Measurements from ENCODE around the gene HSD17B12. TPM values are rescaled to one million over a fixed set of nuclear protein-coding genes. Genes with fewer than 3 reads are reported as not detected.

Gene HSD17B12
- total RNA-seq, 1 donor from 2014 or later, result 102 TPM

DNA sequence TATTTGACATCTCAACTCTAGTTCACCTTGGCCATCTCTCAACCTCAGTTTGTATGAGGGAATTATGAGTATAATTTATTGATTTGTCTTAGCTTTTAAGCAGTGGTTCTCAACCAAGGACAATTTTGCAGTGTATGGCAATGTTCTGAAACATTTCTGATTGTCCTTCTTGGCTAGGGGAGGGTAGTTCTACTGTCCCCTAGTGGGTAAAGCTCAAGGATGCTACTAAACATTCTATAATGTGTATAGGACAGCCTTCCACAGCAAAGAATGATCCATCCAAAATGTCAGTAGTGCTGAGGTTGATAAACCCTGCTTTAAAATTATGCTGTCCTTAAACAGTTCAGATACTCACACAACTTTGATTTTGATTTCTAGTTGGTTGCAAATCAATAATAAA lies 122.0 kb downstream of the HSD17B12 start:
- peaks cover under 1% of the 10 kb centered on the region for H4K20me1 ChIP-seq (ENCODE audit: low read depth)
- Mint-ChIP-seq H3K36me3 (peaks cover 31% of the 10 kb centered on the region), H3K27me3 (ENCODE audit: insufficient read depth, low read depth) (no peaks in the 10 kb centered on the region), H3K4me3 (no peak overlapping the region), H3K27ac (no peak overlapping the region), H3K9me3 (peaks cover 3% of the 10 kb centered on the region), H3K4me1 (no peaks in the 10 kb centered on the region)
- DNase-seq (ENCODE audit: low spot score), result no peak
- no peaks in the 10 kb centered on the region for H3K27me3 ChIP-seq
- H3K9me3 ChIP-seq (ENCODE audit: low read depth), result no peaks in the 10 kb centered on the region
- H3K9ac ChIP-seq, result no peak overlapping the region
- no peaks in the 10 kb centered on the region for H3K4me1 ChIP-seq
- no peaks in the 10 kb centered on the region for H3F3A ChIP-seq (ENCODE audit: low read depth)
- no peaks in the 10 kb centered on the region for H3K36me3 ChIP-seq
- no peak overlapping the region for H2AFZ ChIP-seq (replicated peaks)
- H3K4me2 ChIP-seq, result no peak overlapping the region
- no peak overlapping the region for H3K27ac ChIP-seq
- H3K4me3 ChIP-seq, result no peak overlapping the region
- H3K79me2 ChIP-seq (ENCODE audit: low read depth), result no peaks in the 10 kb centered on the region
- TF ChIP-seq CTCF (IDR thresholded peaks at IDR 0.05) (peak; percentile 40), EZH2 (IDR thresholded peaks at IDR 0.05) (no peak), EZH2phosphoT487 (IDR thresholded peaks at IDR 0.05) (no peak)

- TF ChIP-seq CTCF (IDR thresholded peaks at IDR 0.05) (no peak), EZH2 (IDR thresholded peaks at IDR 0.05) (no peak), EZH2phosphoT487 (IDR thresholded peaks at IDR 0.05) (no peak)
- no peak overlapping the region for H3K4me3 Mint-ChIP-seq
- no peaks in the 10 kb centered on the region for H3K4me1 Mint-ChIP-seq
- Histone ChIP-seq H3K4me3 (no peak overlapping the region), H3K79me2 (ENCODE audit: low read depth) (no peaks in the 10 kb centered on the region), H3K4me2 (no peak overlapping the region), H3K4me1 (no peaks in the 10 kb centered on the region), H3K9me3 (ENCODE audit: low read depth) (no peaks in the 10 kb centered on the region), H2AFZ (replicated peaks) (no peak overlapping the region), H4K20me1 (ENCODE audit: low read depth) (no peaks in the 10 kb centered on the region), H3K27me3 (no peaks in the 10 kb centered on the region), H3F3A (ENCODE audit: low read depth) (no peaks in the 10 kb centered on the region), H3K36me3 (no peaks in the 10 kb centered on the region), H3K27ac (no peak overlapping the region), H3K9ac (no peak overlapping the region)
- H3K27me3 Mint-ChIP-seq (ENCODE audit: insufficient read depth, low read depth), result no peaks in the 10 kb centered on the region
- no peak for DNase-seq (ENCODE audit: low spot score)
- no peak overlapping the region for H3K27ac Mint-ChIP-seq
- peaks cover 31% of the 10 kb centered on the region for H3K36me3 Mint-ChIP-seq
- peaks cover 3% of the 10 kb centered on the region for H3K9me3 Mint-ChIP-seq
These were observed 123.2 kb downstream of the HSD17B12 start for GRCh38 chr11:43803766-43804165.

GRCh38 chr11:43806976-43807375 lies 126.4 kb downstream of the HSD17B12 start:
- H3F3A ChIP-seq (ENCODE audit: low read depth), result no peaks in the 10 kb centered on the region
- Mint-ChIP-seq H3K36me3 (peaks cover 22% of the 10 kb centered on the region), H3K27me3 (ENCODE audit: insufficient read depth, low read depth) (no peaks in the 10 kb centered on the region), H3K4me1 (no peaks in the 10 kb centered on the region), H3K27ac (no peak overlapping the region), H3K9me3 (peaks cover 3% of the 10 kb centered on the region), H3K4me3 (no peak overlapping the region)
- H4K20me1 ChIP-seq (ENCODE audit: low read depth), result no peaks in the 10 kb centered on the region
- no peak overlapping the region for H3K4me3 ChIP-seq
- TF ChIP-seq EZH2phosphoT487 (IDR thresholded peaks at IDR 0.05), result no peak
- no peak for TF ChIP-seq CTCF (IDR thresholded peaks at IDR 0.05)
- TF ChIP-seq EZH2 (IDR thresholded peaks at IDR 0.05), result no peak
- no peaks in the 10 kb centered on the region for H3K36me3 ChIP-seq
- H3K4me2 ChIP-seq, result no peak overlapping the region
- H3K4me1 ChIP-seq, result no peaks in the 10 kb centered on the region
- no peak overlapping the region for H2AFZ ChIP-seq (replicated peaks)
- no peak overlapping the region for H3K27ac ChIP-seq
- no peak for DNase-seq (ENCODE audit: low spot score)
- H3K9me3 ChIP-seq (ENCODE audit: low read depth), result no peaks in the 10 kb centered on the region
- H3K27me3 ChIP-seq, result no peaks in the 10 kb centered on the region
- no peaks in the 10 kb centered on the region for H3K79me2 ChIP-seq (ENCODE audit: low read depth)
- no peak overlapping the region for H3K9ac ChIP-seq

Measured in neural progenitor cell (in vitro differentiated cells).